ENCODE measurements around the gene TRIB2.

Gene TRIB2

DNA sequence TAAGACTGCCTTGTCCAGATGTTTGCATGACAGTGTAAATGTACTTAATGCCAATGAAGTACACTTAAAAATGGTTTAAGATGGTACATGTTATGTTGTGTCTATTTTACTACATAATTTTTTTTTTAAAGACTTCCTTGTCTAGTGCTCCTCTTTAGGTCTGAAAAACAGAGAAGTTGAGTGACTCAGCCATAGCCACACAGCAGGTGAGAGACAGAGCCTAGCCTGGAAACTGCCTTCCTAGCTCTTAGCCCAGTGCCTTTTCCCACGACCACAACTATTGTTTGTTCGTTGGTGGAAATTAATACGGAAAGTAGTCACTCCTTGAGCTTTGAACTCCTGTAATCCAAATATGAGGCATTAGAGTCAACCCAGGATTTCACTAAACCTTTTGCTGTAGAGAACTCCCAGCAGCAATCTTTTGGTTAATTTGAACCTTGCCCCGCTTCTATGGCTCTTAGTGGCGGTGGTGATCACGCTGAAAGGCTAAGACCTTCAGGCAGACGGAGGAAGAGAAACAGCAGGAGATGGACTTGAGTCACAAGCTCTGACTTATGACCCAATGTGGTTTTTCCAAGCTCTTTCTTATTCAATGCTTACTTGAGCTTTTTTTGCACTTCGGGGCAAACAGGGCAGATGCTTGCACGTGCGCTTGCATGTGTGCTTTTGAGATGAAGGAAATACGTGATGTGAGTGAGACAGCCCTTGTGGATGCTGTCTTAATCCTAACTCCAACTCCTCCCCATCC is 21.2 kb downstream of the TRIB2 start:
- DNase-seq (ENCODE audit: low read depth in 2 of 2, low spot score in 1 of 2): no peak

- no peak for DNase-seq (ENCODE audit: low read depth in 2 of 2, low spot score in 1 of 2)
Observed at GRCh38 chr2:12739721-12740254, 23.1 kb downstream of the TRIB2 start.

GRCh38 chr2:12741380-12741779 is 24.6 kb downstream of the TRIB2 start:
- DNase-seq (ENCODE audit: low read depth in 2 of 2, low spot score in 1 of 2): no peak

DNA sequence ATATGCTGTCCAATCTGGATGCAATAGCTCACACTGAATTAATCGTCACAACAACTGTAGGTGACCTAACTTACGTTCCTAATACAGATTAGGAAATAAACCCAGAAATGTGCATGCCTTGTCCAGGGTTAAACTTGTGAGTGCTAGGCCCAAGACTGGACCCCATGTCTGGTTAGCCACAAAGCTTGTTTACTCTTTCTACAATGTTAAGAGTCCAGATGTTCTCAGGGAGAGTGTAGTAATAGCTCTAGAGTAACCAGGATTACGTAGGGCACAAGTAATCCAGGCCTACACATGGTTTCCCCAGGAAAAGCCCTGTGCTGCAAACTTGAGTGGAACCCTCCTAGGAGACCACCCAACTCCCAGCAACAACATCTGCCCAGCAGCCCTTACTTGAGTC is 26.2 kb downstream of the TRIB2 start:
- no peak for DNase-seq (ENCODE audit: low read depth in 2 of 2, low spot score in 1 of 2)

DNA sequence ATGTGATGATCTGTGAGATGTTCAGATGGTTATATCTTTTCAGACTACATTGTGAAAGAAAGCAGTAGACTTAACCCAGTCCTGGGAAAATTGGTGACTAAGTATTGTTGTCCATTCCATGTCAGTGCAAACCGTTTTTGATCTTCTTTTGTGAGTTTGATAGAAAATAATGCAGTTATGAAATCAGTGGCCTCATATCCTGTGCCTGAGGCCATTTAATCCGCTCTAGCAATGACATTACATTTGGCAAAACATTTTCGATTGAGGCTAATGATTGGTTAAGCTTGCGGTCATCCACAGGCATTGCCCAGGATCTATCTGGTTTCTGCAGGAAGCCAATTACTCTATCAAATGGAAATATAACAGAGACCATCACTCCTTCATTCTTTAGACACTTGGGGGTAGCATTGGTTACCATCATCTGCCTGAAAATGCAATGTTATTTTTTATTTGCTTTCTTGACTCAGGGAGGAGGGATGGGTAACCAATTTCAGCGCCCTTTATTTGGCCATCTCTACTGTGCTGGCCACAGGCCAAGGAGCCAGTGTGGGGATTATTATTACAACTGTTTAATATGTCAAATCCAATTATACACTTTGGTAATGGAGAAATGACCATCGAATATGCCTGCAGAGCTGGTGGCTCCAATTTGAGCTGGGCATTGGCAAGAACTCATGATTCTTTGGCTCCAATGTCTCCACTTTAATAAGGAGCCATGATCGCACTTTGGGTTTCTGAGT is 33.6 kb downstream of the TRIB2 start:
- no peak for DNase-seq (ENCODE audit: low read depth in 2 of 2, low spot score in 1 of 2)

- DNase-seq (ENCODE audit: low read depth in 2 of 2, low spot score in 1 of 2): no peak
Observed at GRCh38 chr2:12754643-12755042, 37.9 kb downstream of the TRIB2 start.

DNA sequence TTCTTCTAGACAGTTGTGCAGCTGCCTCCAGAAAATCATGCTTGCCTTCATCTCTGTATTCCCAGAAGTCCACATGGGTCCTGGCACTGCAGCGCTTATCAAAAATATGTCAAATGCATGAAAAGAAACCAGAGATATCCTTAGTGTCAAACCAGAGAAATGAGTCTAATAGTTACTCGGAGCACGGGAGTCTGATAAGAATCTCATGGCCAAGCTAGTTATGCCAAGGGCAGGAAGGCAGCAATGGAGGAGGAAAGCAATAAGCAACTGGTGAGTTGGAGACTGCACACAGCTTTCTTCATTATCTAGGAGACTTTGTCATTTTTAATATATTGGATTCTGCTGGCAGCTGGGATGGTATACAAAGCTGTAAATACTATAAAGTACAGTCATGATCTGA is 38.6 kb downstream of the TRIB2 start:
- DNase-seq (ENCODE audit: low read depth in 2 of 2, low spot score in 1 of 2): no peak

GRCh38 chr2:12759248-12759647 is 42.5 kb downstream of the TRIB2 start:
- no peak for DNase-seq (ENCODE audit: low read depth in 2 of 2, low spot score in 1 of 2)

GRCh38 chr2:12761104-12761503 is 44.4 kb downstream of the TRIB2 start:
- DNase-seq (ENCODE audit: low read depth in 2 of 2, low spot score in 1 of 2): no peak

DNA sequence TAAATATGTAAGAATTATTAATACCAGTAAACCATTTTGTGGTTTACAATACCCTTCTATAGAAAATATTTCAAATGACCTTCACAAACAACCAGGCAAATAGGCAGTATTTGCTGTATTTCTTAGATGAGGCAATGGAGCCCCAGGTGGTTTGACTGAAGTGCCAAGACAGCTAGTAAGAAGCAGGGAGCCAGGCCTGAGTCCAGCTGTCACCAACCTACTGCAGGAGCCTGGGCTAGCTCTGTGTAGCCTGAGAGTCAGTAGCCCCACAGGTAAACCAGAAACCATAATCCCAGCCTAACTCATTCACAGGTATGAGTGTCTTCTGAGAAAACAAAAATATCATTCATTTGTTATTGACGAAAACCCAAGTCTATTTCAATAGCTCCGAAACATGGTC is 45.6 kb downstream of the TRIB2 start:
- DNase-seq (ENCODE audit: low read depth in 2 of 2, low spot score in 1 of 2): no peak

- DNase-seq (ENCODE audit: low read depth in 2 of 2, low spot score in 1 of 2): no peak
Observed at GRCh38 chr2:12762976-12763375, 46.2 kb downstream of the TRIB2 start.

DNA sequence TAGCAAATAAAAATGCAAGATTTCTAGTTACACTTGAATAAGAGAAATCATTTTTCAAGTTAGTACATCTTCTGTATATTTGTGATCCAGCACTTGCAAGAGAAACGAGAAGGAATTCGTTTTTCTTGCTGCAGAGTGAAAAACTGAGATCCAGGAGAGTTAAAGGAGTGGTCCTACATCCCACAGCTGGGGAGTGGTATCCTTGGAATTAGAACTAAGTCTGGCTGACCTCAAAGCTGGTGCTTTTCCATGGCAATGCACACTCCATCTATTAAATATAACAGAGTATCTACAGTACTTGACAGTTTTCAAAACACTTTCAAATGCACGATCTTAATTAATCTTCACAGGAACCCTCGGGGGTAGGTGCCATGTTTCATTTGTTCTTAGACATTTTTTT is 46.8 kb downstream of the TRIB2 start:
- DNase-seq (ENCODE audit: low read depth in 2 of 2, low spot score in 1 of 2): no peak

- no peak for DNase-seq (ENCODE audit: low read depth in 2 of 2, low spot score in 1 of 2)
Observed at GRCh38 chr2:12764075-12764730, 47.5 kb downstream of the TRIB2 start.

DNA sequence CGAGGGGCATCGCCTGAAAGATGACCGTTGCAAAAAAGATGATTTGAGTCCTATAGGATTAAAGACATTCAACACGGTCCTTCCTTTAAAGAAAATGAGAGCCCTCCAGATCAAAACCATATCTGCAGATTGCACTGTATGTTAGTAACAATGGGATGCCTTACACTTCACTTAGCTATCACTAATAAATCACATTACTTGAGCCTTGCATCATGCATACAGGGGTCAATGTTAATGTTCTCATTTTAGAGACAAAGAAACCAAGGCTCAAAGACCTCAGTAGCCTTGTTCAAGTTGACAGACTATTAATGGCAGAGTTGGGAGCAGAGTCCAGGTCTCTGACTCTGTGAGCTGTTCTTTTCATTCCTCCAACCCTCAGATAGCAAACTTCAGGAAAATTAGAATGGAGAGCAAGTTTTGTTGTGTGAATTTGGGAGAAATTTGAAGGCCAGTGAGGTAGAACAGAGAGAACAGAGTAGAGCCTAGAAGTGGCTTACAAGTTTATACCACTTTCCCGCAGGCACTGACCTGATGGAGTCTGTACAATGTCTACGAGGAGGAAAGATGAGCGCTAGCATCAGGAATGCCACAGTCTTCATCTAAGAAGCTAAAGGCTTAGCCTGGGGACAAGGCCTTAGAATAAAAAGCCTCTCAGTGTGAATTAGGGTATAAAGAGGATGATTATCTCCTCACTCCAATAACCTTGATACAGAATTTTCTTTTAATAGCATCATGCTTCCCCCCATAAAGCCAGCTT is 48.3 kb downstream of the TRIB2 start:
- DNase-seq (ENCODE audit: low read depth in 2 of 2, low spot score in 1 of 2): no peak

DNA sequence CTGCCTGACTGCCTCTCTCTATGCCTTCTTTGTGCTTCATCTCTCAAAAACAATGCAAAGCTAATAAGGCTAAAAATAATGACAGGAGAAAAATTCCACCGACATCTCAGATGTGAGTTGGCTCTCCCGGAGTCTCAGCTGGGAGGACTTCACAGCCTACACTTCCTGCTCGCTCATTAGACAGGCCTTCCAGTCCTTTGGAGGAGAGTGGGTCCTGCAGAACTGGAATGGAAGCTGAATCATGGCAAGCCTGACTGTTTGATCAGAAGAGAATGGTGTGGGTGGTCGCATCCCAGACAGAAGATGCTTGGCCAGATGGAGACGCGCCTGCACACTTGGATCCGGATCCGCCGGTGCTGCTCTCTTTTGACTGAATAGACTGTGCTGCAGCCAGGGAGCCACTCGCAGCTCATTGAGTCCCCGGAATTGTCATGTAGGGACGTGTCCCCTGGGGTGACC is 49.7 kb downstream of the TRIB2 start:
- DNase-seq (ENCODE audit: low read depth in 2 of 2, low spot score in 1 of 2): no peak

- no peak for DNase-seq (ENCODE audit: low read depth in 2 of 2, low spot score in 1 of 2)
Observed at GRCh38 chr2:12767541-12767940, 50.8 kb downstream of the TRIB2 start.

GRCh38 chr2:12767996-12768624 is 51.4 kb downstream of the TRIB2 start:
- no peak for DNase-seq (ENCODE audit: low read depth in 2 of 2, low spot score in 1 of 2)

DNA sequence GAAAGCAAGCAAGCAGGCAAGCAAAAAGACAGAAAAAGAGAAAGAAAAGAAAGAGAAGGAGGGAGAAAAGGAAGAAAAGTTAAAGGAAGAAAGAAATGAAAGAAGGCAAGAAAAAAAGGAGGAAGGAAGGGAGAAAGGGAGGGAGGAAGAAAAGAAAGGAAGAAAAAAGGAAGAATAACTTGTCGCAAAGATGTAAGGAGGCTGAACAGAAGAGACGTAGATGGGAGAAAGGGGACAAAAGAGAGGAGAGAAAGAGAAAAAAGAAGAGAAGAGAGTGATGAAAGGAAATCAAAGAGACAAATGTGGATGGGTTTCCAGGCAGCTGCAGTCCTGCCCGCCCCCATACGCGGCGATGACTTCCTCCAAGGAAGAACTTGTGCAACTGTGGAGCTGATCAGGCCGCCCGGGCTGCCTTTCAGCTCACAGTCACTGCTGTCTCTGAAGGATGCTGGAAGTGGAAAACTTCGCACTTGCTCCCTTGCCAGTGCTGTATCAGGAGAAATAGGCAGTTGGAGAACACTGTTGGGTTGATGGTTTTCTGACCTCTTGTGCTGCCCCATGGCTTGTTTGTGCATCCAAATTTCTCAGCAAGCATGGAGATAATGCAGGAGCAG is 52.9 kb downstream of the TRIB2 start:
- DNase-seq (ENCODE audit: low read depth in 2 of 2, low spot score in 1 of 2): no peak

GRCh38 chr2:12770300-12770968 is 53.7 kb downstream of the TRIB2 start:
- no peak for DNase-seq (ENCODE audit: low read depth in 2 of 2, low spot score in 1 of 2)

DNA sequence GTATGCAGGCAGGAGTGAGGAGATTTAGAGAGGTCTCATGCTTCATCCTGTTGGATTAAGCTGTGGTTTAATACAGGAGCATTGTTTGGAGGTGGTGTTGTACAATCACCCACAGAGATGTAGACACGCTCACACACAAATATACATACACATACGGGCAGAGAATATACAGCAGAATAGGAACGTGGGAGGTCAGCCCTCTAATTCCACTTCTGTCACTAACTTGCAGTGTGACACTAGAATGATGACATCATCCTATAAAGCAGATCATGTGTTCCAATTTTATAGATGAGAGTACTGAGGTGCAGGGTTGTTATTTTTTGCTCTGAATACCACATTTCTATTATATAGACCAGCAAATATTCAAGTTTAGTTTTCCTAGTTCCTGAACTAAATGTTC is 54.4 kb downstream of the TRIB2 start:
- DNase-seq (ENCODE audit: low read depth in 2 of 2, low spot score in 1 of 2): no peak
